Stimulated activated effector memory CD8-positive, alpha-beta T cell treated with anti-CD3 and anti-CD28 coated beads, Interleukin-12 subunit alpha, Interleukin-12 subunit beta, amount 100 ng/mL, for 72 hours (primary cell): Measurements from ENCODE around the gene SYNPO2.
"Not testable (repeated sequence)": the region's sequence is repeated elsewhere in the genome, so short reads cannot be mapped to it uniquely, and the experiment has no call there.

Experiments used
- ATAC-seq: fragments of 150-1000 bp; cut with Tn5 transposase; 2 replicates; pipeline ENCODE4 v1.10.0; 2021
- DNase-seq, 2 donors: peaks; one replicate each; pipeline ENCODE4 v3.0.0; 2021 to 2022; ENCODE audit warnings: low spot score in 2 of 2
- H3K27ac Mint-ChIP-seq: one replicate; pipeline ENCODE4 v1.8.0; 2022; ENCODE audit warnings: mild to moderate bottlenecking, mixed read lengths
- H3K36me3 Mint-ChIP-seq: one replicate; pipeline ENCODE4 v1.8.0; 2022; ENCODE audit warnings: mild to moderate bottlenecking, mixed read lengths
- H3K4me1 Mint-ChIP-seq: one replicate; pipeline ENCODE4 v1.8.0; 2022; ENCODE audit warnings: mixed read lengths
- H3K4me3 Mint-ChIP-seq: one replicate; pipeline ENCODE4 v1.8.0; 2022; ENCODE audit warnings: mild to moderate bottlenecking, mixed read lengths
- H3K9me3 Mint-ChIP-seq: one replicate; pipeline ENCODE4 v1.8.0; 2022; ENCODE audit warnings: mixed read lengths

SYNPO2 gene

GRCh38 chr4:119031218-119031617 is 142.6 kb downstream of the SYNPO2 start:
- no peaks in the 10 kb centered on the region for H3K9me3 Mint-ChIP-seq
- no peaks in the 10 kb centered on the region for H3K36me3 Mint-ChIP-seq
- peak; percentile 46 for ATAC-seq
- H3K4me3 Mint-ChIP-seq, result no peak overlapping the region
- H3K4me1 Mint-ChIP-seq, result no peaks in the 10 kb centered on the region
- H3K27ac Mint-ChIP-seq, result no peak overlapping the region
- DNase-seq, result no peak

GRCh38 chr4:119032921-119033685 is 144.4 kb downstream of the SYNPO2 start:
- H3K27ac Mint-ChIP-seq, result no peak overlapping the region
- ATAC-seq (no peak), DNase-seq (no peak)
- H3K4me3 Mint-ChIP-seq, result no peak overlapping the region
- no peaks in the 10 kb centered on the region for H3K36me3 Mint-ChIP-seq
- no peaks in the 10 kb centered on the region for H3K4me1 Mint-ChIP-seq
- no peaks in the 10 kb centered on the region for H3K9me3 Mint-ChIP-seq

GRCh38 chr4:119034276-119035008 is 145.8 kb downstream of the SYNPO2 start:
- Mint-ChIP-seq H3K9me3 (no peaks in the 10 kb centered on the region), H3K27ac (no peak overlapping the region), H3K36me3 (no peaks in the 10 kb centered on the region), H3K4me3 (no peak overlapping the region), H3K4me1 (no peaks in the 10 kb centered on the region)
- DNase-seq (no peak), ATAC-seq (no peak)

GRCh38 chr4:119035951-119036737 is 147.5 kb downstream of the SYNPO2 start:
- ATAC-seq, result no peak
- no peaks in the 10 kb centered on the region for H3K36me3 Mint-ChIP-seq
- H3K4me3 Mint-ChIP-seq, result no peak overlapping the region
- DNase-seq, result no peak
- no peaks in the 10 kb centered on the region for H3K4me1 Mint-ChIP-seq
- no peaks in the 10 kb centered on the region for H3K9me3 Mint-ChIP-seq
- H3K27ac Mint-ChIP-seq, result no peak overlapping the region

GRCh38 chr4:119037709-119038108 is 149.1 kb downstream of the SYNPO2 start:
- H3K9me3 Mint-ChIP-seq, result no peaks in the 10 kb centered on the region
- H3K4me1 Mint-ChIP-seq, result no peaks in the 10 kb centered on the region
- no peaks in the 10 kb centered on the region for H3K36me3 Mint-ChIP-seq
- no peak for ATAC-seq
- DNase-seq, result no peak
- no peak overlapping the region for H3K4me3 Mint-ChIP-seq
- no peak overlapping the region for H3K27ac Mint-ChIP-seq

GRCh38 chr4:119038116-119038841 is 149.6 kb downstream of the SYNPO2 start:
- H3K9me3 Mint-ChIP-seq, result no peaks in the 10 kb centered on the region
- peak; percentile 61 for ATAC-seq
- no peak overlapping the region for H3K27ac Mint-ChIP-seq
- H3K4me1 Mint-ChIP-seq, result no peaks in the 10 kb centered on the region
- DNase-seq, result no peak
- no peak overlapping the region for H3K4me3 Mint-ChIP-seq
- H3K36me3 Mint-ChIP-seq, result no peaks in the 10 kb centered on the region

GRCh38 chr4:119039160-119039559 is 150.5 kb downstream of the SYNPO2 start:
- H3K27ac Mint-ChIP-seq, result no peak overlapping the region
- no peak for ATAC-seq

GRCh38 chr4:119039779-119040178 is 151.1 kb downstream of the SYNPO2 start:
- Mint-ChIP-seq H3K4me1 (no peaks in the 10 kb centered on the region), H3K36me3 (no peaks in the 10 kb centered on the region), H3K4me3 (no peak overlapping the region), H3K9me3 (no peaks in the 10 kb centered on the region), H3K27ac (no peak overlapping the region)
- DNase-seq (no peak), ATAC-seq (no peak)

More at GRCh38 chr4:119039160-119039559, 150.5 kb downstream of the SYNPO2 start:
- Mint-ChIP-seq H3K4me3 (no peak overlapping the region), H3K9me3 (no peaks in the 10 kb centered on the region), H3K36me3 (no peaks in the 10 kb centered on the region), H3K4me1 (no peaks in the 10 kb centered on the region)
- DNase-seq, result no peak

- DNase-seq (no peak), ATAC-seq (no peak)
- Mint-ChIP-seq H3K36me3 (no peaks in the 10 kb centered on the region), H3K4me3 (no peak overlapping the region), H3K9me3 (no peaks in the 10 kb centered on the region), H3K27ac (no peak overlapping the region), H3K4me1 (no peaks in the 10 kb centered on the region)
Measured at GRCh38 chr4:119040261-119040660, 151.6 kb downstream of the SYNPO2 start.

- no peak overlapping the region for H3K27ac Mint-ChIP-seq
- H3K9me3 Mint-ChIP-seq, result no peaks in the 10 kb centered on the region
- H3K4me1 Mint-ChIP-seq, result no peaks in the 10 kb centered on the region
- DNase-seq (no peak), ATAC-seq (peak; percentile 22)
- no peak overlapping the region for H3K4me3 Mint-ChIP-seq
- H3K36me3 Mint-ChIP-seq, result no peaks in the 10 kb centered on the region
Measured at GRCh38 chr4:119040694-119041185, 152.1 kb downstream of the SYNPO2 start.

GRCh38 chr4:119041396-119041795 is 152.7 kb downstream of the SYNPO2 start:
- no peak for DNase-seq
- ATAC-seq, result no peak
- H3K9me3 Mint-ChIP-seq, result no peaks in the 10 kb centered on the region
- no peak overlapping the region for H3K27ac Mint-ChIP-seq
- no peaks in the 10 kb centered on the region for H3K36me3 Mint-ChIP-seq
- H3K4me1 Mint-ChIP-seq, result no peaks in the 10 kb centered on the region
- H3K4me3 Mint-ChIP-seq, result no peak overlapping the region

GRCh38 chr4:119041951-119042560 is 153.4 kb downstream of the SYNPO2 start:
- H3K4me1 Mint-ChIP-seq, result no peaks in the 10 kb centered on the region
- DNase-seq, result peak in 1 of 2 donors; percentile 16
- no peak overlapping the region for H3K4me3 Mint-ChIP-seq
- no peaks in the 10 kb centered on the region for H3K36me3 Mint-ChIP-seq
- ATAC-seq, result peak; percentile 87
- H3K9me3 Mint-ChIP-seq, result no peaks in the 10 kb centered on the region
- H3K27ac Mint-ChIP-seq, result no peak overlapping the region

- H3K36me3 Mint-ChIP-seq, result no peaks in the 10 kb centered on the region
- DNase-seq, result no peak
Measured at GRCh38 chr4:119046263-119046662, 157.6 kb downstream of the SYNPO2 start.

GRCh38 chr4:119047059-119047458 is 158.4 kb downstream of the SYNPO2 start:
- not testable (repeated sequence) for DNase-seq, H3K27ac Mint-ChIP-seq, H3K36me3 Mint-ChIP-seq, H3K4me3 Mint-ChIP-seq, H3K4me1 Mint-ChIP-seq, H3K9me3 Mint-ChIP-seq, ATAC-seq

More at GRCh38 chr4:119046263-119046662, 157.6 kb downstream of the SYNPO2 start:
- no peak overlapping the region for H3K27ac Mint-ChIP-seq
- no peaks in the 10 kb centered on the region for H3K9me3 Mint-ChIP-seq
- no peaks in the 10 kb centered on the region for H3K4me1 Mint-ChIP-seq
- no peak overlapping the region for H3K4me3 Mint-ChIP-seq
- no peak for ATAC-seq
